ENCODE measurements around the gene CSAD. TPM values are rescaled to one million over a fixed set of nuclear protein-coding genes. Genes with fewer than 3 reads are reported as not detected.
A peak's percentile ranks its signal among the peaks of the same experiment; 100 is the strongest.
"Not testable (repeated sequence)": the region's sequence is repeated elsewhere in the genome, so short reads cannot be mapped to it uniquely, and the experiment has no call there.

CSAD gene
- polyA plus RNA-seq, 1 donor: 60.0 TPM

DNA sequence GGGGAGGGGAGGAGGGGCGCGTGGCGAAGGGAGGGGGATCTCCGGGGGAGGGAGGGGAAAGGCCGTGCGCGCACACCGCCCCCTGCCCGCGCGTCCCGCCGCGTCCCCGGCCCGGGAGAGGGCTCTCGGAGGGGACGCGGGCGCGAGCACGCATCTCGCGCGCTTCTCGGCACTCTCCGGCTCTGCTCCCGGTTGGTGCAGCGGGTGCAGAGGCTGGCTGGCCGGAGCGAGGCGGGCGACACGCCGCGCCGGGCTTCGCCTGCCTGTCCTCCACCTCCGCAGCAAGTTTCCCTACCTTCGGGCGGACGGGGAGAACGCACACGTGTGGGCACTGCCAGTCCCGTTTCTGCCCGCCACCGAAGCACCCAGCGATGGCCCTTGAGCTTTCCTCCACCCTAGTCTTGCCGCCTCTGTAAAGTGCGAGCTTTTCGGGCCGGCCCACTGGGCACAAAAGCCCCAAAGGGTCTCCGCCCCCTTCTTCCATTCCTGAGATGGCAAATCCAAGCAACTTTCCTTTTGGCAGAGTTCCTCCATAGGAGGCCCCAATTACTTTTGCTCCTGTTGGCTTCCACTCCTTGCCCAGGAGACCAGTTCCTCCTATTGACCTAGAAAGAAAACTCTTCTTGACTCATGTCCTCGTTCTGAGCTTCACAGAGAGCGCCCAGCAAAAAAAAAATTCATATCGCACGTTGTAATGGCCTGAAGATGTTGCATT lies 363 bp upstream of the CSAD start:
- peak overlapping the region; percentile 82 for H3K4me3 ChIP-seq (ENCODE audit: low read length)
- no peaks in the 10 kb centered on the region for H3K27me3 ChIP-seq (ENCODE audit: control insufficient read depth, insufficient read depth, low read length)
- peaks cover 31% of the 10 kb centered on the region for H3K36me3 ChIP-seq (ENCODE audit: control insufficient read depth, insufficient read depth, low read length)
- H3K4me1 ChIP-seq (ENCODE audit: control insufficient read depth, insufficient read depth, low read length): peaks cover 35% of the 10 kb centered on the region
- 0% methylated on average over 1 of the region's 57 CpGs for WGBS (ENCODE audit: insufficient coverage, low lambda C conversion rate)
- H3K9me3 ChIP-seq (ENCODE audit: control insufficient read depth, low read depth, low read length): no peaks in the 10 kb centered on the region
- DNase-seq: peak in 1 of 2 donors; percentile 66
- H3K27ac ChIP-seq (ENCODE audit: low read length): peak overlapping the region; percentile 88

DNA sequence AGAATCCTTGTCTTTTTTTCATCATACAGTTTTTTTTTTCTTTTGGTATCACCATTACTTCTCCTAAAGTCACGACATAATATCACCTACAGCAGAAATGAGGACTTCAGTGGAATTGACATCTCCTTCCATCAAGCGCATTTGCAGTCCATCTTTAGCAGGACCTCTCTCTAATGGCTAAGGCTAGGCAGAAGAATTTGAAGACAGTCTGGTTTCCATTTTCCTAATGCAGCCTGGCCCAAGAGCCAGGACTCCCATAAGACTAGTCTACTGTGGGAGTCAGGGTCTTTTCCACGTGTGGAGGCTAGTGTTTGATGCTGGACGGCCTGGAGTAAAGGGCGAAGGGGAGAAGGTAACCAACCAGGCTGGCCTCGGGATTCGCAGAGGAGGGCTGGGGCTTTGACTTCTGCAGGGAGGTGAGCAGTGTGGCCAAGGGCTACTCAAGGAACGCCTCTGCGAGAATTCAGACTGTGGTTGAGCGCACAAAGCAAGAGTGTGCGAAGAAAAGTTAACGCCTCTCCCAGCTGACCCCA lies 972 bp downstream of the CSAD start:
- Histone ChIP-seq H3K27me3 (ENCODE audit: control insufficient read depth, insufficient read depth, low read length) (no peaks in the 10 kb centered on the region), H3K4me1 (ENCODE audit: control insufficient read depth, insufficient read depth, low read length) (peaks cover 41% of the 10 kb centered on the region), H3K27ac (ENCODE audit: low read length) (peak overlapping the region; percentile 88), H3K4me3 (ENCODE audit: low read length) (peak overlapping the region; percentile 82), H3K36me3 (ENCODE audit: control insufficient read depth, insufficient read depth, low read length) (peaks cover 17% of the 10 kb centered on the region), H3K9me3 (ENCODE audit: control insufficient read depth, low read depth, low read length) (no peaks in the 10 kb centered on the region)
- 10% methylated on average over 2 of the region's 12 CpGs for WGBS (ENCODE audit: insufficient coverage, low lambda C conversion rate)
- DNase-seq: no peak

DNA sequence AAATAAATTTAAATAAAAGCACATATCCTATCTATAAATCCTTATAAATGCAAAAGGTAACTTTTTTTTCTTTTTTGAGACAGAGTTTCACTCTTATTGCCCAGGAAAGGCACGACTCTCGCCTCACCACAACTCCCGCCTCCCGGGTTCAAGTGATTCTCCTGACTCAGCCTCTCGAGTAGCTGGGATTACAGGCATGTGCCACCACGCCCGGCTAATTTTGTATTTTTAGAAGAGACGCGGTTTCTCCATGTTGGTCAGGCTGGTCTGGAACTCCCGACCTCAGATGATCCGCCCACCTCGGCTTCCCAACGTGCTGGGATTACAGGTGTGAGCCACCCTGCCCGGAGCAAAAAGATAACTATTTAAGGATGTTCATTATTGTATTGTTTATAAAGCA lies 1.9 kb downstream of the CSAD start:
- not testable (repeated sequence) for H3K36me3 ChIP-seq (ENCODE audit: control insufficient read depth, insufficient read depth, low read length); DNase-seq; H3K27me3 ChIP-seq (ENCODE audit: control insufficient read depth, insufficient read depth, low read length); H3K9me3 ChIP-seq (ENCODE audit: control insufficient read depth, low read depth, low read length); H3K27ac ChIP-seq (ENCODE audit: low read length); H3K4me3 ChIP-seq (ENCODE audit: low read length)
- 100% methylated on average over 4 of the region's 14 CpGs for WGBS (ENCODE audit: insufficient coverage, low lambda C conversion rate)
- peaks cover 40% of the 10 kb centered on the region for H3K4me1 ChIP-seq (ENCODE audit: control insufficient read depth, insufficient read depth, low read length)

DNA sequence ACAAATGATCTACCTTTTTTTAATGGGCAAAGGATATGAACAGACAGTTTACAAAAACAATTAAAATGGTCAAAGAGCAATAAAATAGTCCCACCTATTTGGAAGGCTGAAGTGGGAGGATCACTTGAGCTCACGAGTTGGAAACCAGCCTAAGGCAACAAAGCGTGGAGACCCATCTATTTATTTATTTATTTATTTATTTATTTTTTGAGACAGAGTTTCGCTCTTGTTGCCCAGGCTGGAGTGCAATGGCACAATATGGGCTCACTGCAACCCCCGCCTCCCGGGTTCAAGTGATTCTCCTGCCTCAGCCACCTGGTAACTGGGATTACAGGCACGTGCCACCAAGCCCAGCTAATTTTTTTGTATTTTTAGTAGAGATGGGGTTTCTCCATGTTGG lies 3.3 kb downstream of the CSAD start:
- WGBS (ENCODE audit: insufficient coverage, low lambda C conversion rate): no CpG with 5 or more reads among the region's 6 CpGs
- Histone ChIP-seq H3K36me3 (ENCODE audit: control insufficient read depth, insufficient read depth, low read length) (peaks cover 10% of the 10 kb centered on the region), H3K4me1 (ENCODE audit: control insufficient read depth, insufficient read depth, low read length) (peaks cover 29% of the 10 kb centered on the region)
- H3K4me3 ChIP-seq (ENCODE audit: low read length); H3K27me3 ChIP-seq (ENCODE audit: control insufficient read depth, insufficient read depth, low read length); H3K9me3 ChIP-seq (ENCODE audit: control insufficient read depth, low read depth, low read length); DNase-seq; H3K27ac ChIP-seq (ENCODE audit: low read length): not testable (repeated sequence)

DNA sequence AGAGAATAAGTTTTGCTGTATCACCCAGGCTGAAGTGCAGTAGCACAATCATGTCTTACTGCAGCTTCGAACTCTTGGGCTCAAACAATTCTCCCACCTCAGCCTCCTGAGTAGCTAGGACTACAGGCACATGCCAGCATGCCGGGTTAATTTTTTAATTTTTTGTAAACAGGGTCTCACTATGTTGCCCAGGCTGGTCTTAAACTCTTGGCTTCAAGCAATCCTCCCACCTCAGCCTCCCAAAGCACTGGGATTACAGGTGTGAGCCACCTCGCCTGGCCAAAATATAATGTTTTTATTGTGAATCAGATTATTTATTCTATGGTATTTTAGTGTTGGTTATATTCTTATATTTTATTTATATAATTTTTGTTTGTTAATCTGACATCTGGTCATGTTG lies 4.0 kb downstream of the CSAD start:
- Histone ChIP-seq H3K36me3 (ENCODE audit: control insufficient read depth, insufficient read depth, low read length) (peaks cover 8% of the 10 kb centered on the region), H3K9me3 (ENCODE audit: control insufficient read depth, low read depth, low read length) (no peaks in the 10 kb centered on the region), H3K4me1 (ENCODE audit: control insufficient read depth, insufficient read depth, low read length) (peaks cover 22% of the 10 kb centered on the region), H3K27ac (ENCODE audit: low read length) (no peak overlapping the region), H3K27me3 (ENCODE audit: control insufficient read depth, insufficient read depth, low read length) (no peaks in the 10 kb centered on the region), H3K4me3 (ENCODE audit: low read length) (no peak overlapping the region)
- WGBS (ENCODE audit: insufficient coverage, low lambda C conversion rate): no CpG with 5 or more reads among the region's 3 CpGs
- DNase-seq: no peak

DNA sequence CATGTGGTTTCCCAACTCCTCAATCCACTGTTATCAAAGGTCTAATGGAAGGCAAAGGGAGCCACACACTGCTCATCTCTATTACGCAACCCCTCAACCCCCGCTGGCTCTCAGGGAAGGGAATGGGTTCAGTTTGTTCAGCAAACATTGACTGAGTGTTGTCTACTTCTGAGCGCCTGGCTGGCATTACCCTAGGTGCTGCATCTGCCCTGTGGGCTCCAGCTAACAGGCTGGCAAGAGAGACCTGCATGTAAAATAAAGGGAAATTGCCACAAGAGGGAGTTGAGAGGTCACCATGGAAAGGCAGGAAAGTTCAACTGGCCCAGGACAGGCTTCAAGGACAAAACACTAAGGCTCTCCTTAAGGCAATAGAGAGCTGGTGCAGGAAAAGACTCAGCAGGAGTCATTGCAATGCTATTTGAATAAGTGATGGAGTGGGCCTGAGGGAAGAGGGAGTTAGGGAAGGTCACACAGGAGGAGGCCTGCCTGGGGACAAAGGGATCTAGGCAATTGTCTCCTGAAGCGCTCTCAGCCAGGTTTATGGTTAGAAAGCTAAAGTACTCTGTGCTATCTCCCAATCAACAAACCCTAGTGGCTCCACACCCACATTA lies 5.7 kb downstream of the CSAD start:
- H3K9me3 ChIP-seq (ENCODE audit: control insufficient read depth, low read depth, low read length): no peaks in the 10 kb centered on the region
- H3K27ac ChIP-seq (ENCODE audit: low read length): peak overlapping the region; percentile 41
- no peak overlapping the region for H3K4me3 ChIP-seq (ENCODE audit: low read length)
- peaks cover 15% of the 10 kb centered on the region for H3K4me1 ChIP-seq (ENCODE audit: control insufficient read depth, insufficient read depth, low read length)
- peak in 1 of 2 donors; percentile 63 for DNase-seq
- WGBS (ENCODE audit: insufficient coverage, low lambda C conversion rate): 60% methylated on average over 1 of the region's 4 CpGs
- H3K27me3 ChIP-seq (ENCODE audit: control insufficient read depth, insufficient read depth, low read length): no peaks in the 10 kb centered on the region
- peaks cover 21% of the 10 kb centered on the region for H3K36me3 ChIP-seq (ENCODE audit: control insufficient read depth, insufficient read depth, low read length)

DNA sequence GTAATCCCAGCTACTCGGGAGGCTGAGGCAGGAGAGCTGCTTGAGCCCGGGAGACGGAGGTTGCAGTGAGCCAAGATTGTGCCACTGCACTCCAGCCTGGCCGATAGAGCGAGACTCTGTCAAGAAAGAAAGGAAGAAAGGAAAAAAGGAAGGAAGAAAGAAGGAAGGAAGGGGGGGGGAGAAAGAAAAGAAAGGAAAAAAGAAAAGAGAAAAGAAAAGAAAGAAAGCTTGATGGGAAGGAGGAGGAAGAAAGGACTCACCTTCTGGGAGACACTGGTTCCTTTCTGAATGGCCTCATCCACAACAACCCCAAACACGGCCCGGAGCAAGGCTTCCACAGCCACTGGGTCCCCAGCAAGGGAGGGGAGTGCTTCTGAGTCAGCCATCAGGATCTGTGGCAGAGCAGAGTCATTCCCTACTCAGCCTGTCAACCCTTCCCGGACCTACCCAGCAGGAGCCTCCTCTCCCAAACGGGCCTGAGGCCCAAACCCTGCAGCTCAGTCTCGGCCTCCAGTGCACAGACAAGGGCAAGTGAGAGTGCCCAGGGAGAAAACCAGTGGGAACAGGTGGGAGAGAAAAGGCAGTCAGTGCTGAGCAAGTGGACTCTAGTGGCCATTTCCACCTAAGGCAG lies 7.5 kb downstream of the CSAD start:
- no peak for DNase-seq
- no peak overlapping the region for H3K4me3 ChIP-seq (ENCODE audit: low read length)
- no peak overlapping the region for H3K27ac ChIP-seq (ENCODE audit: low read length)
- H3K4me1 ChIP-seq (ENCODE audit: control insufficient read depth, insufficient read depth, low read length): peaks cover 11% of the 10 kb centered on the region
- peaks cover 27% of the 10 kb centered on the region for H3K36me3 ChIP-seq (ENCODE audit: control insufficient read depth, insufficient read depth, low read length)
- WGBS (ENCODE audit: insufficient coverage, low lambda C conversion rate): 100% methylated on average over 4 of the region's 10 CpGs
- no peaks in the 10 kb centered on the region for H3K27me3 ChIP-seq (ENCODE audit: control insufficient read depth, insufficient read depth, low read length)
- no peaks in the 10 kb centered on the region for H3K9me3 ChIP-seq (ENCODE audit: control insufficient read depth, low read depth, low read length)

DNA sequence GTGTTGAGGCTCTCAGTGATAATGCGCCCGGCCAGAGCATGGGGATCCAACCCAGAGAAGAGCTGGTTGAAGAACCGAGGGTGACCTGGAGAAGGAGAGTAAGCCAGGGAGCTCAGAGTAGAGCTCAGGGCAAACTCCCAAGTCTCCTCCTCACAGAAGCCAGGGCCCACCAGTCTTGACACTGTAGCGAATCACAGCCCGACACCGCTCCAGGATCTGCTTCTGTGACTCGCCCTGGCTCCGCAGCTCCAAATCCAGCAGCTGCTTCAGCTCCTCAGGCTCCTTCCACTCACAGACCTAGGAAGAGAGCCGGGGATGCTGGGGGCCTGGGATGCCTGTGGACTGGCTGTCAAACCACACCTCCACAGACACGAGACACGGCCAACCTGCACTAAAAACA lies 8.4 kb downstream of the CSAD start:
- no peaks in the 10 kb centered on the region for H3K9me3 ChIP-seq (ENCODE audit: control insufficient read depth, low read depth, low read length)
- no peak for DNase-seq
- H3K27me3 ChIP-seq (ENCODE audit: control insufficient read depth, insufficient read depth, low read length): no peaks in the 10 kb centered on the region
- no CpG with 5 or more reads among the region's 11 CpGs for WGBS (ENCODE audit: insufficient coverage, low lambda C conversion rate)
- no peak overlapping the region for H3K27ac ChIP-seq (ENCODE audit: low read length)
- H3K36me3 ChIP-seq (ENCODE audit: control insufficient read depth, insufficient read depth, low read length): peaks cover 27% of the 10 kb centered on the region
- peaks cover 11% of the 10 kb centered on the region for H3K4me1 ChIP-seq (ENCODE audit: control insufficient read depth, insufficient read depth, low read length)
- H3K4me3 ChIP-seq (ENCODE audit: low read length): no peak overlapping the region

DNA sequence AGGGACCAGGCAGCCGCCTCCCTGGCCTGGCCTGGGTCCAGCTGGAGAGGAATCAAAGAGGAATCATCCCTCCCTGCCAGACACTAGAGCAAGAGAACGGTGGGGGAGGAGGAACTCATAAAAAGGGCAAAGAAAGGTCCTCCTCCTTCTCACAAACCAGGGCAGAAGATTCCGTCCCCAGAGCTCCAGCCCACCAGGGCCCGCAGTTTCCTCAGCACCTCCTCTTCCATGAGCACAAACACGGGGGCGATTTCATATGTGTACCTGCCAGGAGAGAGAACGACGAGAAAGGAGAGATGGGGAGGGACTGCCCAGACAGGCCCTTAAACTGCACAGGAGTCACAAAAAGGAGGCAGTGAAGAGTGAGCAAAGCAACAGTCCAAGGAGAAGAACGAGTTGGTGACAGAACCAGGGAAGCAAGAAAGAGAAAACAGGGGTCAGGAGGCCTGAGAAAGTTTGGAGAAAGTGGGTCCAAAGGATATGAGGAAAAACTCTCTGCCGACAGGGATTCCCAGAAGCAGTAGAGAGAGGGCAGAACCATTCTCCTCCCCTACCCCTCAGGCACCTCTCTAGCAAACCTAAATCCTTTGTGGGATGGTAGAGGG lies 8.9 kb downstream of the CSAD start:
- Histone ChIP-seq H3K9me3 (ENCODE audit: control insufficient read depth, low read depth, low read length) (no peaks in the 10 kb centered on the region), H3K4me3 (ENCODE audit: low read length) (no peak overlapping the region), H3K4me1 (ENCODE audit: control insufficient read depth, insufficient read depth, low read length) (peaks cover 11% of the 10 kb centered on the region), H3K36me3 (ENCODE audit: control insufficient read depth, insufficient read depth, low read length) (peaks cover 27% of the 10 kb centered on the region), H3K27me3 (ENCODE audit: control insufficient read depth, insufficient read depth, low read length) (no peaks in the 10 kb centered on the region), H3K27ac (ENCODE audit: low read length) (no peak overlapping the region)
- no peak for DNase-seq
- WGBS (ENCODE audit: insufficient coverage, low lambda C conversion rate): 92% methylated on average over 2 of the region's 10 CpGs

Data from large intestine (tissue), 3 donors.